Breast epithelium (tissue), 3 donors: ENCODE data around the gene MX1.

Experiments
- POLR2A ChIP-seq: fragments of 450-650 bp; IDR thresholded peaks from one replicate; pipeline ENCODE4 v1.6.1; 2016; ENCODE audit warnings: antibody characterized with exemption, mild to moderate bottlenecking, moderate library complexity
- TF ChIP-seq, protein P1 (sequence below), 3 donors: fragments of 450-650 bp; IDR thresholded peaks; one replicate each; pipeline ENCODE4 v1.5.1; 2016 to 2017; ENCODE audit warnings: antibody characterized with exemption in 3 of 3, mild to moderate bottlenecking in 3 of 3, moderate library complexity in 3 of 3

DNA sequence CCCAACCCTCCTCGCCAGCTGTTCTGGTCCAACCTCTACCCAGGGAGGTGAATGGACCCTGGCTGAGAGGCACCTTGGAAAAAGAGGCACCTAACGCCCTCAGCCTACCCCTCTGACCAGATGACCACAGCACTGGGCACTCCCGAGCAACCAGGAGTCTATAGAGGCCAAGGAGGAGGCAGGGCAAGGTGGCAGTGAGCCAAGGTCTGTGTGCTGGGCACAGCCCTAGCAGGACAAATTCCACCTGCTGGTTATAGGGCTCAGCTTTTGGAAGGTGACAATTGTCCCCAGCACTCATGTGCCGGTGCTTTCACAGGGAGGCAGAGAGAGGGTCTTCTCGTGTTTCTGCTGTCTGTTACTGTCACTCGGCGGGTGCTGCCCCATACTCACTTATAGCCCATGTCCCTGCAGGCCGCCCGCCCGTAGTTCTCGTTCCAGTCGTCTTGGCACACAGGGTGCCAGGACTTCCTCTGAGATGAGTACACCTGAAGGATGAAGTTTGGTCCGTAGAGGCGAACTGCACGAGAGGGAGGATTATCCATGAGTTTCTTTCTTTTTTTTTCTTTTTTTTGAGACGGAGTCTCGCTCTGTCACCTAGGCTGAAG lies 54.1 kb downstream of the MX1 start:
- no peak for TF ChIP-seq POLR2A
- TF ChIP-seq, protein P1, sequence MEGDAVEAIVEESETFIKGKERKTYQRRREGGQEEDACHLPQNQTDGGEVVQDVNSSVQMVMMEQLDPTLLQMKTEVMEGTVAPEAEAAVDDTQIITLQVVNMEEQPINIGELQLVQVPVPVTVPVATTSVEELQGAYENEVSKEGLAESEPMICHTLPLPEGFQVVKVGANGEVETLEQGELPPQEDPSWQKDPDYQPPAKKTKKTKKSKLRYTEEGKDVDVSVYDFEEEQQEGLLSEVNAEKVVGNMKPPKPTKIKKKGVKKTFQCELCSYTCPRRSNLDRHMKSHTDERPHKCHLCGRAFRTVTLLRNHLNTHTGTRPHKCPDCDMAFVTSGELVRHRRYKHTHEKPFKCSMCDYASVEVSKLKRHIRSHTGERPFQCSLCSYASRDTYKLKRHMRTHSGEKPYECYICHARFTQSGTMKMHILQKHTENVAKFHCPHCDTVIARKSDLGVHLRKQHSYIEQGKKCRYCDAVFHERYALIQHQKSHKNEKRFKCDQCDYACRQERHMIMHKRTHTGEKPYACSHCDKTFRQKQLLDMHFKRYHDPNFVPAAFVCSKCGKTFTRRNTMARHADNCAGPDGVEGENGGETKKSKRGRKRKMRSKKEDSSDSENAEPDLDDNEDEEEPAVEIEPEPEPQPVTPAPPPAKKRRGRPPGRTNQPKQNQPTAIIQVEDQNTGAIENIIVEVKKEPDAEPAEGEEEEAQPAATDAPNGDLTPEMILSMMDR (IDR thresholded peaks at IDR 0.05) = no peak
